Right atrium auricular region (tissue), 2 donors: Measurements from ENCODE around the gene MECP2. TPM values are rescaled to one million over a fixed set of nuclear protein-coding genes. Genes with fewer than 3 reads are reported as not detected.

ENCODE experiments used
- DNase-seq: peaks from one replicate; pipeline ENCODE4 v3.0.0-alpha.2; 2019; ENCODE audit warnings: low spot score
- H3K27ac ChIP-seq, 2 donors: fragments of 200-600 bp; sonication (generic); 1 replicate in 1 of 2; 2 replicates in 1 of 2; pipeline ENCODE4 v1.5.1; 2016 to 2019
- H3K27me3 ChIP-seq, 2 donors: fragments of 200-600 bp; sonication (generic); one replicate each; pipeline versions ENCODE4 v1.5.1 to v1.6.0; 2017 to 2019
- H3K36me3 ChIP-seq: fragments of 200-600 bp; sonication (generic); one replicate; pipeline ENCODE4 v1.5.1; 2016
- H3K4me1 ChIP-seq, 2 donors: fragments of 200-600 bp; sonication (generic); one replicate each; pipeline versions ENCODE4 v1.5.1 to v1.6.0; 2017 to 2019
- H3K4me3 ChIP-seq, 2 donors: fragments of 200-600 bp; sonication (generic); 1 replicate in 1 of 2; 2 replicates in 1 of 2; pipeline ENCODE4 v1.5.1; 2017 to 2019; ENCODE audit warnings: mild to moderate bottlenecking in 1 of 2, moderate library complexity in 1 of 2
- H3K9me3 ChIP-seq, 2 donors: fragments of 200-600 bp; sonication (generic); one replicate each; pipeline ENCODE4 v1.5.1; 2019
- total RNA-seq, 2 donors: library from RNA; depleted of rRNA; stranded (reverse); fragments of >200 nt; gene quantifications; one replicate each; pipeline ENCODE4 v1.1.0, GENCODE V29; 2016
- TF ChIP-seq, protein P1 (sequence below), 2 donors: fragments of 200-600 bp; sonication (generic); IDR thresholded peaks; one replicate each; pipeline ENCODE4 v1.5.1; 2019; ENCODE audit warnings: antibody characterized with exemption in 2 of 2

The MECP2 gene
- total RNA-seq, 2 donors from 2014 or later: 52.7 to 69.1 TPM

DNA sequence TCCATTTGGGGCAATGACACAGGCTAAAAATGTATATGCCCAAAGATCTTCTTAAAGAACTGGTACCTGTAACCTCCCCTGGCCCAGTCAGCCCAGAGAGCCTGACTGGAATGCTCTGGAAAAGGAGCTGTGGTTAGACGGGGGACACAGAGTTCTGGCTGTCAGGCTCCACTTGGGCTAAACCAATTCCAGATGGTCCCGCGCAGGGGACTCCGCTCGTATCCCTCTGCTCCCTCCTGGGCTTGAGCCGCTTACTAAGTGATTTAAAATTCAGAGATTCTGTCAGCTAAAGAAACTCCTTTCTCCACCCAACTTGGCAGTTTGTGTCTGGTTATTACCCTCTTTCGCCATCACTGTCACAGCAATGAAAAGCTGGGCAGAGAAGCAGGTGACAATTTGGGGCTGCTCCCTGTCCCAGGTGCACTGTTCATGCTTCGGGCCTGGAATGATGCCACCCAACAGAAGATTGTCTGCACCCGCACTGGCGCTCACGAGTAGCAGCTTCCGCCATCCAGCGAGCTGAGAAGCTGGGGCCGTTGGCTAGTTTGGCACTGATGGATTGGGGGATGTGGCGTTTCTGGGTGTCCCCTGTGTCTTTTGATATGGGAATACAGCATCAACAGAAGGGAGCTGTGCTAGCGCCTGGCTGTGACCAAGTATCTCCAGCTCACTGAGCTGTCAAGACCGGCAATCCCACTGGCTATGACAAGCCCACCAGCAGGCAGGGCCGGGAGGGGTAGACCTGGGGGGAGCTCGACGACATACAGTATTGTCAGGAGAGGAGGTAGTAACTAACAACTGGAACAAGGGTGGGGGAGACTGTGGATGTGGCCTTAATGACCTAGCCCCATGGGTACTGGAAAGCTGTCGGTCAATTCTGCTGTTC, 71.1 kb downstream of the MECP2 start:
- Histone ChIP-seq H3K27me3 (no peaks in the 10 kb centered on the region), H3K27ac (no peak overlapping the region), H3K9me3 (no peaks in the 10 kb centered on the region), H3K4me3 (no peak overlapping the region), H3K4me1 (peaks cover 0 to 8% of the 10 kb centered on the region in 2 donors), H3K36me3 (peaks cover 21% of the 10 kb centered on the region)
- DNase-seq: no peak
- TF ChIP-seq, protein P1, sequence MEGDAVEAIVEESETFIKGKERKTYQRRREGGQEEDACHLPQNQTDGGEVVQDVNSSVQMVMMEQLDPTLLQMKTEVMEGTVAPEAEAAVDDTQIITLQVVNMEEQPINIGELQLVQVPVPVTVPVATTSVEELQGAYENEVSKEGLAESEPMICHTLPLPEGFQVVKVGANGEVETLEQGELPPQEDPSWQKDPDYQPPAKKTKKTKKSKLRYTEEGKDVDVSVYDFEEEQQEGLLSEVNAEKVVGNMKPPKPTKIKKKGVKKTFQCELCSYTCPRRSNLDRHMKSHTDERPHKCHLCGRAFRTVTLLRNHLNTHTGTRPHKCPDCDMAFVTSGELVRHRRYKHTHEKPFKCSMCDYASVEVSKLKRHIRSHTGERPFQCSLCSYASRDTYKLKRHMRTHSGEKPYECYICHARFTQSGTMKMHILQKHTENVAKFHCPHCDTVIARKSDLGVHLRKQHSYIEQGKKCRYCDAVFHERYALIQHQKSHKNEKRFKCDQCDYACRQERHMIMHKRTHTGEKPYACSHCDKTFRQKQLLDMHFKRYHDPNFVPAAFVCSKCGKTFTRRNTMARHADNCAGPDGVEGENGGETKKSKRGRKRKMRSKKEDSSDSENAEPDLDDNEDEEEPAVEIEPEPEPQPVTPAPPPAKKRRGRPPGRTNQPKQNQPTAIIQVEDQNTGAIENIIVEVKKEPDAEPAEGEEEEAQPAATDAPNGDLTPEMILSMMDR (IDR thresholded peaks at IDR 0.05): no peak

DNA sequence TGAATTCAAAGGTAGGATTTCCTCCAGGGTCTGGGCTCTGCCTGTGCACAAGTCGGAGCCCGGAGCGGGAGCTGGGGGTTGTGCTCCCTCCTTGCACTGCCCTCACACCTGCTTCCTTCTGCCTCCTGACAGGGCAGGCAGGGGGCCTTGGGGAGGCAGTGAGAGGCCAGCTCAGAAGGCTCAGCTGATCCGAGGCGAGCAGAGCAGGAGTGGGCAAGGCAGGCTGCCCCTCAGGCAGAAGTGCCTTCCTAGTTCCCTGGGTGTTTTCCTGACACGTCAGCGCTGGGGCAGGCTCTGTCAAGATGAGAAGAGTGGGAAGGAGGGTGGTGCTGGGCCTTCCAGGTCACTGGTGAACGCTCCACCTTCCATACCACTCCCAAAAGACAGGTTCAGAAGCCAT, 72.3 kb downstream of the MECP2 start:
- Histone ChIP-seq H3K4me3 (no peak overlapping the region), H3K27me3 (no peaks in the 10 kb centered on the region), H3K4me1 (peaks cover 0 to 18% of the 10 kb centered on the region in 2 donors), H3K36me3 (peaks cover 9% of the 10 kb centered on the region), H3K9me3 (no peaks in the 10 kb centered on the region), H3K27ac (no peak overlapping the region)
- TF ChIP-seq, protein P1 (IDR thresholded peaks at IDR 0.05): no peak
- no peak for DNase-seq

DNA sequence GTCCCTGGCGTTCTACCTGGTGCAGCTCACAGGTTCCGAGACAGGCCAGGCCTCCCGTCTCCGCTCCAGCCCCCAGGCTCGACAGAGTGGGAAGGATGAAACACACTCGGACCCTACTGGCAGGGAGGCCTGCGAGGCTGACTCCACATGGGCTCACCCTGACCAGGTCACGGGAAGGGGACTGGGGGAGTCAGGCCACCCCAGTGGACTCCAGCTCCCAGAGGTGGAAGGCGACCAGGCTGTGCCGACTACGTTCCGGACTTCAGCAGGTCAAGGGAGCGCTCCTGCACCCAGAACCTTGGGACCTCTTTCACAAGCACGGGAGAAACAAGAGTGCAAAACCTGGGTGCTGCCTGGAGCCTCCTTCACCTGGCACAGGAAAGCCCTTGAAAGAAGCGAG, 73.2 kb downstream of the MECP2 start:
- H3K36me3 ChIP-seq: no peaks in the 10 kb centered on the region
- no peaks in the 10 kb centered on the region for H3K27me3 ChIP-seq
- TF ChIP-seq, protein P1 (IDR thresholded peaks at IDR 0.05): no peak
- no peak overlapping the region for H3K27ac ChIP-seq
- H3K4me3 ChIP-seq: no peak overlapping the region
- peaks cover 0 to 19% of the 10 kb centered on the region in 2 donors for H3K4me1 ChIP-seq
- H3K9me3 ChIP-seq: no peaks in the 10 kb centered on the region
- DNase-seq: no peak

DNA sequence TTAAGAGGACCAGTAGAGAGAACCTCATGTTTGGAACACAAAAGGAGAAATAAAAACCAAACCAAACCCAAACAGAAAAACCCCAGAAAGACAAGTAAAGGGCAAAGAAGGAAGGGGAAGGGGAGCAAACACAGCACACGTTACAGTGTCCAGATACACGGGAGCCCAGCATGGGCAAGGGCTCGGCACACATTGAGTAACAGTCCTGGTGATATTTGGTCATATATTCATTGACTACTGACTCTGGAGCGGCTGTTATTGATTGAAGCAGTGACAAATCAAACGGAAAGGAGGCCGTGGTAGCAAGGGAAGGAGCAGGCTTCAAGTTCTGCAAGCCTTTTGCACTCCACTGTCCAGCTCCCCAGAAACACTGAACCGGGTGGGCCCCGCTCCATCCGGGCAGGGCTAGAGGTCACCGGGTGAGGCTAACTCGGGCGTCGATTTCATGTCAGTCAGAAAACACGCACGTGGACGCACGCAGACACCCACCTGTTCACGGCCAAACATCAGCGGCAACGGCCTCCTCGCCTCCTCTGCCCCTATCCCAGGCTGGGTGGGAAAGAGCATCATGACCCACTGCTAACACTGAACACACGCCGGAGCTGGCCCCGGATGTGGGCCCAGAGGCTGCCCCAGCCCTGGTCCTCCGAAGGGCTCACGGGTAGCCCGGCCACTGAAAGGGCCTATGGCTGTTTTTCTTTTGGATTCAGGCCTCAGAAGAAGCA, 74.1 kb downstream of the MECP2 start:
- peaks cover 0 to 20% of the 10 kb centered on the region in 2 donors for H3K4me1 ChIP-seq
- no peak for DNase-seq
- TF ChIP-seq, protein P1 (IDR thresholded peaks at IDR 0.05): no peak
- no peaks in the 10 kb centered on the region for H3K27me3 ChIP-seq
- H3K36me3 ChIP-seq: no peaks in the 10 kb centered on the region
- H3K4me3 ChIP-seq: no peak overlapping the region
- no peaks in the 10 kb centered on the region for H3K9me3 ChIP-seq
- no peak overlapping the region for H3K27ac ChIP-seq

DNA sequence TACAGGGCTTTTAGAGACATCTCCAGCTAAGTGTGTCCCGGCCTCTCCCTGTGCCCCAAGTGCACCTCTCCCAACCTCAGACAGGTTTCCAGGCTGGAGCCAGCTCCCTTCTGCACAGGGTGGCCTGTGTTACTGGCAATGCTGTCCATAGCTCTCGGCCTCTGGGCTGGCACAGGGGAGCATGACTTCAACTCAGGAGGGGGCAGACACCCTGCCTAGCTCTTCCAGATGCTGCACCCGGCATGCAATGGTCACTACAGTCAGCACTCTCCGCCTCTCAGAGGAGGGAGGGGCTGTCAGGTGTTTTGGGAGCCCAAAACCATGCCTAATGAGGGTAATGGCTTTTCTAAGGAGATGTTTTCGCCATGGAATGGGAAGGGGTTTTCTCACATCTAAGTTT, 75.4 kb downstream of the MECP2 start:
- no peak for DNase-seq
- Histone ChIP-seq H3K4me3 (no peak overlapping the region), H3K27ac (no peak overlapping the region), H3K27me3 (no peaks in the 10 kb centered on the region), H3K4me1 (peaks cover 0 to 20% of the 10 kb centered on the region in 2 donors), H3K9me3 (no peaks in the 10 kb centered on the region), H3K36me3 (no peaks in the 10 kb centered on the region)
- TF ChIP-seq, protein P1 (IDR thresholded peaks at IDR 0.05): no peak
